Measurements from ENCODE around the gene DNAAF5. TPM values are rescaled to one million over a fixed set of nuclear protein-coding genes. Genes with fewer than 3 reads are reported as not detected.

DNAAF5 gene
- total and polyA plus RNA-seq, 2 of the 13 experiments (the other 11 are each of a cell fraction or from before 2014, with no cell fraction given) = 11.9 to 21.5 TPM

GRCh38 chr7:726084-726853 lies at the start of gene DNAAF5 (continued):
- TF ChIP-seq THAP7 (CRISPR knock-in tag; IDR thresholded peaks at IDR 0.05) = peak; percentile 56; the same call in 1 of the 2 replicates
- TF ChIP-seq PHF8 (CRISPR knock-in tag; IDR thresholded peaks at IDR 0.05) = peak; percentile 90
- peak; percentile 76; the same call in 1 of the 2 replicates for TF ChIP-seq CCDC6 (CRISPR knock-in tag; IDR thresholded peaks at IDR 0.05)
- no peak for TF ChIP-seq MYNN (CRISPR knock-in tag; IDR thresholded peaks at IDR 0.05; ENCODE audit: low read depth)
- TF ChIP-seq RCOR2 (CRISPR knock-in tag; IDR thresholded peaks at IDR 0.05) = no peak
- peak; percentile 65 for TF ChIP-seq SRSF1 (optimal IDR thresholded peaks at IDR 0.05; ENCODE audit: low read depth, low read length)
- no peak for TF ChIP-seq ZNF644 (CRISPR knock-in tag; IDR thresholded peaks at IDR 0.05; ENCODE audit: low read depth)
- no peak for TF ChIP-seq KLF13 (CRISPR knock-in tag; IDR thresholded peaks at IDR 0.05)
- TF ChIP-seq ZNF234 (CRISPR knock-in tag; conservative IDR thresholded peaks at IDR 0.05) = no peak
- peak; percentile 98 for TF ChIP-seq GABPB1 (CRISPR knock-in tag; IDR thresholded peaks at IDR 0.05)
- TF ChIP-seq THAP11 (CRISPR knock-in tag; IDR thresholded peaks at IDR 0.05) = peak; percentile 92
- TF ChIP-seq ZNF777 (CRISPR knock-in tag; IDR thresholded peaks at IDR 0.05) = peak; percentile 49; the same call in 1 of the 2 replicates
- peak; percentile 81; the same call in 1 of the 2 replicates for TF ChIP-seq ZNF724P (CRISPR knock-in tag; IDR thresholded peaks at IDR 0.05; ENCODE audit: borderline replicate concordance)
- no peak for TF ChIP-seq SMYD3 (CRISPR knock-in tag; IDR thresholded peaks at IDR 0.05)
- TF ChIP-seq ATAD3A (CRISPR knock-in tag; IDR thresholded peaks at IDR 0.05) = no peak
- TF ChIP-seq ZNF574 (CRISPR knock-in tag; IDR thresholded peaks at IDR 0.05) = peak; percentile 87
- TF ChIP-seq BHLHE40 (IDR thresholded peaks at IDR 0.05; ENCODE audit: low read length) = peak; percentile 74
- peak; percentile 27; the same call in 1 of the 2 replicates for TF ChIP-seq CREM (IDR thresholded peaks at IDR 0.05)
- TF ChIP-seq CREM (CRISPR knock-in tag; IDR thresholded peaks at IDR 0.05) = no peak
- peak; percentile 83 for TF ChIP-seq MED8 (CRISPR knock-in tag; IDR thresholded peaks at IDR 0.05; ENCODE audit: insufficient replicate concordance)
- TF ChIP-seq NR0B2 (CRISPR knock-in tag; IDR thresholded peaks at IDR 0.05) = peak; percentile 99
- peak; percentile 71; the same call in 1 of the 2 replicates for TF ChIP-seq ARHGAP35 (CRISPR knock-in tag; IDR thresholded peaks at IDR 0.05; ENCODE audit: borderline replicate concordance)
- no peak for TF ChIP-seq ZNF549 (CRISPR knock-in tag; IDR thresholded peaks at IDR 0.05)
- TF ChIP-seq ZNF17 (CRISPR knock-in tag; IDR thresholded peaks at IDR 0.05) = no peak
- peak; percentile 50; the same call in 1 of the 2 replicates for TF ChIP-seq PITX1 (CRISPR knock-in tag; IDR thresholded peaks at IDR 0.05)
- TF ChIP-seq ELK4 (CRISPR knock-in tag; IDR thresholded peaks at IDR 0.05; ENCODE audit: borderline replicate concordance) = peak; percentile 72; the same call in 1 of the 2 replicates

Measured in HepG2 (cell line).